ENCODE data around the gene OCLN.
"Not testable (repeated sequence)": the region's sequence is repeated elsewhere in the genome, so short reads cannot be mapped to it uniquely, and the experiment has no call there.

OCLN gene

GRCh38 chr5:69530561-69531405 lies 38.2 kb downstream of the OCLN start:
- DNase-seq: peak; percentile 42 to 49

GRCh38 chr5:69531406-69531801 lies 38.8 kb downstream of the OCLN start:
- no peak for DNase-seq

- DNase-seq: not testable (repeated sequence)
Measured at GRCh38 chr5:69537911-69538310, 45.3 kb downstream of the OCLN start.

- not testable (repeated sequence) for DNase-seq
Measured at GRCh38 chr5:69538735-69539134, 46.1 kb downstream of the OCLN start.

GRCh38 chr5:69541347-69541746 lies 48.8 kb downstream of the OCLN start:
- DNase-seq: not testable (repeated sequence)

GRCh38 chr5:69542838-69543618 lies 50.4 kb downstream of the OCLN start:
- not testable (repeated sequence) for DNase-seq

- not testable (repeated sequence) for DNase-seq
Measured at GRCh38 chr5:69544602-69545001, 52.0 kb downstream of the OCLN start.

- peak; percentile 55 to 69 for DNase-seq
Measured at GRCh38 chr5:69559908-69560330, 67.3 kb downstream of the OCLN start, which contains the start of gene GTF2H2C. GTF2H2C (plus strand) TSS chr5:69560191; CDS start chr5:69565133, 4,942 bp downstream.

- peak in 1 of 2 donors; percentile 0 for DNase-seq
Measured at GRCh38 chr5:69560587-69561431, 68.2 kb downstream of the OCLN start.

GRCh38 chr5:69566172-69566571 lies 73.6 kb downstream of the OCLN start:
- not testable (repeated sequence) for DNase-seq

- DNase-seq: not testable (repeated sequence)
Measured at GRCh38 chr5:69568072-69568471, 75.5 kb downstream of the OCLN start.

- DNase-seq: not testable (repeated sequence)
Measured at GRCh38 chr5:69583356-69583755, 90.8 kb downstream of the OCLN start.

GRCh38 chr5:69596114-69596840 lies 103.7 kb downstream of the OCLN start:
- DNase-seq: not testable (repeated sequence)

GRCh38 chr5:69601947-69602346 lies 109.4 kb downstream of the OCLN start:
- not testable (repeated sequence) for DNase-seq

GRCh38 chr5:69606839-69607238 lies 114.2 kb downstream of the OCLN start:
- not testable (repeated sequence) for DNase-seq
